EH (cell line): ENCODE data around the gene MADCAM1.

Experiments
- DNase-seq: peaks from one replicate; pipeline ENCODE4 v3.0.0-alpha.2; 2015; ENCODE audit warnings: low read depth

The MADCAM1 gene

DNA sequence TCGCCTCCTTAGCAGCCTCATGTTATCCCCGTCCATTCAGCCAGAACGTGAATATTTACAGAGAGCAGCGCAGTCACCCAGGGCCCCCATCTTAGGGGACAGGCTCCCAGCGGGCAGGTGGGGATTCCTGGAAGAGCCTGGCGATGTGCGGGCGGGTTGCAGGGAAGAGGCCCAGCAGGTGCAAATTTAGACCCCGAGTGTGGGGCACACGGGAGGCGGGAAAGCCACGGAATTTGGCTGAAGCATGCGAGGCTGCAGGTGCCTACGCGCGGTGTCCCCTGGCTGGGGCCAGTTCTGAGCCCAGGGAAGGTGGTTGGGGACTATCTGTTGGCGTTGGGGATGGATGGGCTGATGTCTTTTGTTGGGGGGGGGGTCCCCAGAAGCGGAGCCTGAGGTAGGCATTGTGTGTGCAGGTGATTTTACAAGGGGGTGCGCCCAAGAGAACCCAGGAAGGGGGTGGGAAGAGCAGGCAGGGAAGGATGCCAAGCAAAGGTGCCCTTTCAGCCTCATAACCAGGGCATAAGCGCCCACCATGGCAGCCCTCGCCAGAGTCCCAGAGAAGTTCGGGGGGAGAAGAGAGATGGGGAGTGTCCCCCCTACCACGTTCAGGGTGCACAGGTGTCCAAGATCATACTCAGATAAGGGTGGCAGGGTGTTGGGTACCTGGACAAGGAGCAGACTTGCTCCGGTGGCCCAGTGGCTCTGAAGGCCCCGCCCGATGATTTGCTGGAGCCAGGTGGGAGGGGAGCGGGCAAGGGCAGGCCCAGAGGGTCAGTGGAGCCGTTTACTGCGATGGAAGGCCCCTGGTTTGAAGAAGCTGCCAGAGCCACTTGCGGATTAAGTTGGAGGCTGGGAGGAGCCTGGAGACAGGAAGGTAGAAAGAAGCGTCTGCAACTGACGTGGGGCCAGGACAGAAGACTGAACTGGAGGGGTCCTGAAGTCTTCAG lies 12.2 kb downstream of the MADCAM1 start:
- DNase-seq: no peak

DNA sequence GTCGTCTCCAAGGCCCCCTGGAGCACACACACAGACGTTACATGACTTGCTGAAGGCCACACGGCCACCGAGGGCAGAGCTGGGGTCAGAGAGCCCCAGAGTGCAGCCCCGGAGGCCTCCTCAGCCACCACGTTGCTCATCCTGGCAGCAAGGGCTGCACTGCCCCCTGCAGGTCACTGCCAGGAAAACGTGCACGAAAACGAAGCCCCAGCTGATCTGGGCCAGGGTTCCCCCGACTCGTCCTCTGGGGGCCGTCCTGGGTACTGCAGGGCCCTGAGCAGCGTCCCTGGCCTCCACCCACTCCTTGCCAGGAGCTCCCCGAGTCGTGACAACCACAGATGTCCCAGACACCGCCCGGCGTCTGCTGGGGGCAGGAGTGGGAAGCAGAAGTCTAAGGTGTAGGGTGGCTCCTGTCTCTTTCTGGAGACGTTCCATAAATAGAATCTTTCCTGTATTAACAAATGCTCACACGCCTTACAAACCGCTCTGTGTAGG lies 14.4 kb downstream of the MADCAM1 start:
- peak; percentile 77 for DNase-seq

DNA sequence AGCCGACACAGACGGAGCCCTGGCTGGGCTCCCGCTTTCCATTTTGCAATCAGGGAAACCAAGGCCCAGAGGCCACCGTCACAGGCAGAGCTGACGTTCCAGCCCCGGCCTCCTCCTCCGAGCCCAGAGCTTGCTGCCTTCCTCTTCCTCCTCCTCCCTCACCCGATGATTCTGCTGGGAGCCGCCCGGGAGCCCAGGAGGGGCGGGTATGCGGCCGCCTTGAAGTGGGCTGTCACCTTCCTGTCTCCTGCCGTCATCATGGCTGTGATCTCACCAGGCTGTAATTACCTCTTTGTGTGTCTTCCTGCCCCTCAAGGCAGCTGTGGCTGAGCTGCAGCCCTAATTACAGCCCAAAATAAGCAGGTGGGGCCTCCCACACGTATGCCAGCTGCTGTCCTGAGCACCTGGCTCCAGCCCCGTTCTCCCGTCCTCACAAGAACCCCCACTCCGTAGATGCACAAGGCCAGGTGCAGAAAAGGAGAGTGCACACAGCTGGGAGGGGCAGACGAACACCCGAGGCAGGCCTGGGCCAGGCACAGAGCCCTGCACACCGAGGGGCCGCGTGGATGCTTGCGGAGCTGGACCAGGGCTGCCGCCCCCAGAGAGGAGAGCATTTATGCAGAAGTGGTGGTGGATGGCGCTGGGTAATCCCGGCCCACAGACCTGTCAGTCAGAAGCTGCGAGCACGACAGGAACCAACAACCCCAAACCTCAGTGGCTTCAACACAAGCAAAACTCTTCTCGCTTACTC lies 15.0 kb downstream of the MADCAM1 start:
- DNase-seq: peak; percentile 43

DNA sequence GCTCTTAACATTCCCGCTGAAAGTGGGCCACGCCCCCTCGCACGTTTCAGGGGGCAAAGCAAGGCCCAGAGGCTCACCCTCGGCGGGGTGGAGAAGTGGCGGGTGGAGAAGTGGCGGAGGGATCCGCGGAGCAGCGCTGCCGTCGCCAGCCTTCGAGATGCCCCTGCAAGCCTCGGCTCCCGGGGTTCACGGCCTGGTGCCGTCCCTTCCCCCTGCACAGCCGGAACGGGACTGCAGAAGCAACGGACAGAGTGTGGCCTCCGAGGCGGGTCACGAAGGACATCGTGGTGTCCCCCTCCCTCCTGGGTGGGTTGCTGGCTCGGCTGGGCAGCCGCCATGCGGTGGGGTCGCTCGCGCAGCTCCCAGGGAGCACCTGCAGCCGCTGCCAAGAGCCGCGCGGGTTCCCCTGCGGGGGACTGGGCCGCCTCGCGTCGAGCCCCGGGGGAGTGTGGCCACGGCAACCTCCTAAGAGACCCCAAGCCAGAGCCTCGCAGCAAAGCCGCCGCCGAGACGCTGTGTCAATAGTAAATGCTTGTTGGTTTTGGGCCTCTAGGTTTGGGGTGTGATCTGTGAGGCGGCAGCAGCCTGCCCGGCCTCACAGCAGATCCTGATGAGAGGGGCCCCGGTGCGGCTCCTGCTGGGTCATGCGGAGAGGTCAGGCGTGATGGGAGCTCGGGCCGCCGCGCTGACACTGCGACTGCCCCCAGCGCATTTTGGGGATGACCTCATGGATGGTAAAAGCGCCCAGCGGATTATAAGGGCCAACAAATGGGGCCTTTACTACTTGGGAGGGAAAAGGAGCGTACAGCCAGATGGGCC lies 16.5 kb downstream of the MADCAM1 start:
- DNase-seq: no peak

DNA sequence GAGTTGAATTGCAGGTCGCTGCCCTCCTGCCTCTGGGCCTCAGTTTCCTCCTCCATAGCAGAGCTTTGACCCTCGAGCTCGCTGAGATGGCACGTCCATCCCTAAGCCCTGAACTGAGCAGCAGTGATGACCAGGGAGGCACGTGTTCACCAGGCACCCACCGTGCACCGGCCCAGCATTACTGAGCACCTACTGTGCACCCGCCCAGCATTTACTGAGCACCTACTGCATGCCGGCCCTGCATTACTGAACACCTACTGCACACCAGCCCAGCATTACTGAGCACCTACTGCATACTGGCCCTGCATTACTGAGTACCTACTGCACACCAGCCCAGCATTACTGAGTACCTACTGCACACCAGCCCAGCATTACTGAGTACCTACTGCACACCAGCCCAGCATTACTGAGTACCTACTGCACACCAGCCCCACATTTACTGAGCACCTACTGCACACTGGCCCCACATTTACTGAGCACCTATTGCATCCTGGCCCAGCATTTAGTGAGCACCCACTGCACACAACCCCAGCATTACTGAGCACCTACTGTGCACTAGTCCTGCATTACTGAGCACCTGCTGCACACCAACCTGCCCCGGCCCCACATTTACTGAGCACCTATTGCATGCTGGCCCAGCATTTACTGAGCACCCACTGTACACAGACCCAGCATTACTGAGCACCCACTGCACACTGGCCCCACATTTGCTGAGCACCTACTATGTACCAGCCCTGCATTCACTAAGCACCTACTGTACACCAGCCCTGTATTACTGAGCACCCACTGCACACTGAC lies 17.3 kb downstream of the MADCAM1 start:
- DNase-seq: no peak

DNA sequence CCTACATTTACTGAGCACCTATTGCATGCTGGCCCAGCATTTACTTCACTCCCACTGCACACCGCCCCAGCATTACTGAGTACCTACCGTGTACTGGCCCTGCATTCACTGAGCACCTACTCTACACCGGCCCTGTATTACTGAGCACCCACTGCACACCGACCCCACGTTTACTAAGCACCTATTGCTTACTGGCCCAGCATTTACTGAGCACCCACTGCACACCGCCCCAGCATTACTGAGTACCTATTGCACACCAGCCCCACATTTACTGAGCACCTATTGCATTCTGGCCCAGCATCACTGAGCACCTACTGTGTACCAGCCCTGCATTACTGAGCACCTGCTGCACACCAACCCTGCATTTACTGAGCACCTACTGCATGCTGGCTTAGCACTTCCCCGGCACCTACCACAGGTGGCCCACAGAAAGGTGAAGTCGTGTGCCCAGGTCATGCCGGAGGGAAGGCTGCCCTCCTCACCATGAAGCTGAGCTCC lies 17.9 kb downstream of the MADCAM1 start:
- no peak for DNase-seq

DNA sequence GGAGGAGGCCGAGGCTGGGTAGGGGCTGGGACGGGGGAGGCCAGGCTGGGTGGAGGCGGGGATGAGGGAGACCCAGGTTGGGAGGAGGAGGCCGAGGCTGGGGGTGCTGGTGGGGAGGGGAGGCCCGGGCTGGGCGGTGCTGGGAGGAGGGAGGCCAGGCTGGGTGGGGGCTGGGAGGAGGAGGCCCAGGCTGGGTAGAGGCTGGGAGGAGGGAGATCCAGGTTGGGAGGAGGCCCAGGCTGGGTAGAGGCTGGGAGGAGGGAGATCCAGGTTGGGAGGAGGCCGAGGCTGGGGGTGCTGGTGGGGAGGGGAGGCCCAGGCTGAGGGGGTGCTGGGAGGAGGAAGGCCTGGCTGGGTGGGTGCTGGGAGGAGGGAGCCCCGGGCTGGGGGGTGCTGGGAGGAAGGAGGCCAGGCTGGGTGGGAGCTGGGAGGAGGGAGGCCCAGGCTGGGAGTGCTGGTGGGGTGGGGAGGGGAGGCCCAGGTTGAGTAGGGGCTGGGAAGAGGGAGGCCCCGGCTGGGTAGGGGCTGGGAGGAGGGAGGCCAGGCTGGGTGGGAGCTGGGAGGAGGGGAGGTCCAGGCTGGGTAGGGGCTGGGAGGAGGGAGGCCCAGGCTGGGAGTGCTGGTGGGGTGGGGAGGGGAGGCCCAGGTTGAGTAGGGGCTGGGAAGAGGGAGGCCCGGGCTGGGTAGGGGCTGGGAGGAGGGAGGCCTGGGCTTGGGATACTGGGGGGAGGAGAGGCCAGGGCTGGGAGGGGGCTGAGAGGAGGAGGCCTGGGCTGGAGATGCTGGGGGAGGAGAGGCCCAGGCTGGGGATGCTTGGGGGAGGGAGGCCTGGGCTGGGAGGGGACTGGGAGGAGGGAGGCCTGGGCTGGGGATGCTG lies 21.7 kb downstream of the MADCAM1 start:
- peak; percentile 30 for DNase-seq

DNA sequence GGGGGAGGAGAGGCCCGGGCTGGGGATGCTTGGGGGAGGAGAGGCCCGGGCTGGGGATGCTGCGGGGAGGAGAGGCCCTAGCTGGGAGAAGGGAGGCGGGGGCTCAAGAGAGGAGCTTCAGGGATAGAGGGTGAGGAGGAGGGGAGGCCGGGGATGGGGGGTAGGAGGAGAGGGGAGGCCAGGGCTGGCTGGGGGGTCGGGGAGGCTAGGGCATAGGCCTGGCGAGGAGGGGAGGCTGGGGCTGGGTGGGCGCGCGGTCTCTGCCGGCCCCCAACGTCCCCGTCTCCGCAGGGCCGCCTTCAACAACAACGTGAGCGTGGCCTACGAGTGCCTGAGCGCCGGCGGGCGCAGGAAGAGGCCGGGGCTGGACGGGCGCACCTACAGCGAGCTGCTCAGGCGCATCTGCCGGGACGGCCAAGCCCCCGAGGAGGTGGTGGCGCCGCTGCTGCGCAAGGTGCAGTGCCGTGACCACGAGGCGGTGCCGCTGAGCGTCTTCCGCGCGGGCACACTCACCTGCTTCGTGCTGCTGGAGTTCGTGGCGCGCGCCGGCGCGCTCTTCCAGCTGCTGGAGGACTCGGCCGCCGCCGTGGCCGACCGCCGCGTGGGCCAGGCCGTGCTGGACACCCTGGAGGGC lies 22.4 kb downstream of the MADCAM1 start:
- no peak for DNase-seq

DNA sequence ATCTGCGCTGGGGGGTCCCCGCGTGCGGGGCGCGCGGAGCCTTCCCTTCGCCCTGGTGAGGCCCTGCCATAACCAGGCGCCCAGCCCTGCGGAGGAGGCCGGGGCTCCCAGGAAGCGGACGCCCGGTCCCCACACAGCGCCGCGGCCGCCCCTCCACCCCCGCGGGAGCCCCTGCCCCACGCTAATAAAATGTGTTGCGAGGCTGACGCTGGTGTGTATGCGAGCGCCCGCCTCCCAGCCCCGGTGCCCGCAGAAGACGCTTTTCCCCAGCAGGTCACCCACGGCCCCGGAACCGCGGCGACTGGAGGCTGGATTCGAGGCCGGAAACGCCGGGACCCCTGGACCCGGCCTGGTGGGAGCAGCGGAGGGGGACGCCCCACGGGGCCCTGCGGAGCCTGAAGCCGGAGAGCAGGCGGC lies 23.2 kb downstream of the MADCAM1 start:
- no peak for DNase-seq

DNA sequence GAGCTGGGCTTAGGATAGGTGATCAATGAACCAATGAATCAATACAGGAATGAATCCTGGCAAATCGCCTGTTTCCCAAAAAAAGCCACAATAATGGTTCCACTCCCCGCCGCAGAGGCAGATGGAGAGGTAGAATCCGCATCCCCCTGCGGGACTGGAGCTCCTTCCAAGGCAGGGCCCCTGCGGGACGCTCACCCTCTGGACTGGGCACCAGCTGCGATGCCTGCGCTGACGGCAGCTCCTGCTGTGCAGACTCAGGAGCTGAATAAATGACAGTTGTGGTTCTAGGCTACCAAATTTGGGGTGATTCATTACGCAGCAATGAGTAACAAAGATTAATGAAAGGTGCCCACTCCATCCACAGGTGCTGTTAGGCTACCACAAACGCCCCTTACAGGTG lies 26.4 kb downstream of the MADCAM1 start:
- no peak for DNase-seq

DNA sequence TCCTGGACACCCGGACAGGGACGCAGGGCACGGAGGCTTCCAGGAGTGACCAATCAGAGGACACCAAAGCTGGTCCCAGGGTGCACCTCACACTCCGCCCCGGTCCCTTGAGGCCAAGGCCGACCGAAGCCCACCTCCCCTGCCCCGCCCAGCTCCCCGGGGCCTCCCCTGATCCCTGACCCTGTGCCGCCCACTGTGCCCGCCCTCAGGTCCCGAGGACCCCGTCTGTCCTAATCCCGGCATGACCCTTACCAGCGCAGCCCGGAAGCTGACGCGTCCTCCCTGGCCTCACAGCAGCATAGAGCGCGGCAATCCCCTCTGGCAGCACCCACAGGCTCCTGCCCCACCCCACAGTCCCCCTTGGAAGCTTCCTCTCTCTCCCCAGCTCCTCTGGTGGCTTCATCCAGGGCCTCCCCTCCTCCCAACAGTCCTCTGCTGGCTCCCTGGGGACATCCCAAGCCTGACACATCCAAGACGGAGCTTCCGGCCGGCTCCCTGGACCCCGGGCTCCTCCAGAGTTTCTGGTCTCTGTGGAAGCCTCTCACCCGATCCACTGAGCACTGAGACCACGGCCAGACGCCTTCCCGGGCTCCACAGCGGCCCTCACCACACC lies 27.9 kb downstream of the MADCAM1 start:
- DNase-seq: peak; percentile 30

DNA sequence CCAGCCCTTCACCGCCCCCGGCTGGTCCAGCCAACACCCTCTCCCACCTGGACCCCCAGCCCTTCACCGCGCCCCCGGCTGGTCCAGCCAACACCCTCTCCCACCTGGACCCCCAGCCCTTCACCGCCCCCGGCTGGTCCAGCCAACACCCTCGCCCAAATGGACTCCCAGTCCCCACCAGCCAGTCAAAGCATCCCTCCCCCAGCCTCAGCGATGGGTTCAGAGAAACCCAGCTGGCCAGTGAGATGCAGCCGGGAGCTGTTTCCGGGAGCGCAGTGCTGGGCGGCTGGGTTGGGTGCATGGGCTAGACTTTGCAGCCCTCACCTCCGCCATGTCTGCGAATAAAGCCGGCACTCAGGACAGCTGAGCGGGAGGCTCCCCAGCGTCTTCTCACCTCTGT lies 28.7 kb downstream of the MADCAM1 start:
- DNase-seq: no peak

DNA sequence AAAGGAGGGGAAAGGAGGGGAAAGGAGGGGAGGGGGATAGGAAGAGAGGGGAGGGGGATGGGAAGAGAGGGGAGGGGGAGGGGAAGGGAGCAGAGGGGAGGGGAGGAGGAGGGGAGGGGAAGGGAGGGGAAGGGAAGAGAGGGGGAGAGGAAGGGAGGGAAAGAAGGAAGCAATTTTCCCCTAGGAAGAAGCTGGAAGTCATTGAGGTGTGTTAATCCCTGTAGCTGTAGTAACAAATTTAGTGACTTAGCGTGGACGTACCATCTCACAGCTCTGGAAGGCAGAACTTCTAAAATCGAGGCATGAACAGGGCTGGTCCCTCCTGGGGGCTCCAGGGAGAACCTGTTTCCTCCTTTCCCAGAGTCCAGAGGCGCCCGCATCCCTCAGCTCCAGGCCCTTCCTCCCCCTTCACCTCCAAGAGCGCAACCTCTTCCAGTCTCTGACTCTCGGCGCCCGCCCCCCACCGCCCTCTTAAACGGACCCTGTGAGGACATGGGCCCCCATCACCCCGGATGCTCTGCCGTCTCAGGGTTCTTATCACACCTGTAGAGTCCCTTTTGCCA lies 29.7 kb downstream of the MADCAM1 start:
- no peak for DNase-seq

DNA sequence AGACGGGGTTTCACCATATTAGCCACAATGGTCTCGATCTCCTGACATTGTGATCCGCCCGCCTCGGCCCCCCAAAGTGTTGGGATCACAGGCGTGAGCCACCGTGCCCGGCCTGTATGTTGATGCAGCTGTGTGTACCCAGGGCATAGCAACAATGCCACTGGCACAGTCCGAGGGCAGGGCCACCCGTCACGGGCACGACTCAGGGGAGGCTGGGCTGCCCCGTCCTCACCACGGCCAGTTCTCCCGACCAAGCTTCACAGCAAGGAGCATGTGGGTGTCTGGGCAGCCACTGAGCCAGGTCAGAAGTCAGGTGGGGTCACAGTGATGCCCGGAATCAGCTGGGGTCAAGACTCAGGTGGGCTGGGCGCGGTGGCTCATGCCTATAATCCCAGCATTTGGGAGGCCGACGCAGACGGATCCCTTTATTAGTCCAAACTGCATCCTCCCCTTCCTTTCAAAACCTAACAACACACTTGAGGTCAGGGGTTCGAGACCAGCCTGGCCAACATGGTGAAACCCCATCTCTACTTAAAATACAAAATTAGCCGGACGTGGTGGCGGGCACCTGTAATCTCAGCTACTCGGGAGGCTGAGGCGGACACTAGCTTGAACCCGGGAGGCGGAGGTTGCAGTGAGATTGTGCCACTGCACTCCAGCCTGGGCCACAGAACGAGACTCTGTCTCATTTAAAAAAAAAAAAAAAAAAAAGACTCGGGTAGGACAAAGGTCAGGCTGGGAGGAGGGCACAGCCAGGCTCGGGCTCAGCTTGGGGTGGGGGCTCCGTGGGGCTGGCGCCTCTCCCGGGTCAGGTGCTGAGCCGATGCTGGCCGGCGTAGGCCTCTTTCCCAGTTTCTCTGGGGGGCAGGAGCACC lies 34.1 kb downstream of the MADCAM1 start:
- no peak for DNase-seq

DNA sequence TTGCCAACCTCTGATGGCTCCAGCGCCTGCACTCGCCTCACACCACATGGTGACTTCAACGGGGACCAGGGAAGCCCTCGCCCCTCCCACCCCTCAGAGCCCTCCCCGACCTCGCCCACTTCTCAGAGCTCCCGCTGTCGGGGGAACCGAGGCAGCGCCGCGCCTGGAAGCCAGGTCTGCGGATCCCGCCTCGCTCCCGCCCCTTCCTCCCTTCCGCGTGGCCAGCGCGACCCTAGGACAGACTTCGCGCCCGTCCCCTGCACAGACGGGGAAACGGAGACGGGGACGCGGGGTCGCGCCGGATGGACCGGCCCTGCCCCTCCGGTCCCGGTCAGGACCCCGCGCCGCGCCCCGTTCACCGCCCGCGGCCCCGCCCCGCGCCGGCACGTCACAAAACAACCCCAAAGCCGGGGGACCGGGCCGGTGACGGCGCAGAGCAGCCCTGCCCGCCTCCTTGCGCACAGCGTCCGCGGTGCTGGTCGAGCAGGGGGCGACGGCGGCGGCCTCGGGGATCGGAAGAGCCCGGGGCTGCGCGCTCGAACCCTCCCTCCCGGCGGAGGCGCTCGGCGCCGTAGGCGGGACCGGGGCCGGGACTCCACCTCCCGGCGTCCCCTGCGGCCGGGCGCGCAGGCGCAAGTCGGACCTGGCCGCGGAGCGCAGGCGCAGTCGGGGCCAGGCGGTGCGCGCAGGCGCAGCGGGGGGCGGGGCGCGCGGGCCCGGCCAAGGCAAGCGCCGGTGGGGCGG lies 34.9 kb downstream of the MADCAM1 start:
- DNase-seq: peak; percentile 82

DNA sequence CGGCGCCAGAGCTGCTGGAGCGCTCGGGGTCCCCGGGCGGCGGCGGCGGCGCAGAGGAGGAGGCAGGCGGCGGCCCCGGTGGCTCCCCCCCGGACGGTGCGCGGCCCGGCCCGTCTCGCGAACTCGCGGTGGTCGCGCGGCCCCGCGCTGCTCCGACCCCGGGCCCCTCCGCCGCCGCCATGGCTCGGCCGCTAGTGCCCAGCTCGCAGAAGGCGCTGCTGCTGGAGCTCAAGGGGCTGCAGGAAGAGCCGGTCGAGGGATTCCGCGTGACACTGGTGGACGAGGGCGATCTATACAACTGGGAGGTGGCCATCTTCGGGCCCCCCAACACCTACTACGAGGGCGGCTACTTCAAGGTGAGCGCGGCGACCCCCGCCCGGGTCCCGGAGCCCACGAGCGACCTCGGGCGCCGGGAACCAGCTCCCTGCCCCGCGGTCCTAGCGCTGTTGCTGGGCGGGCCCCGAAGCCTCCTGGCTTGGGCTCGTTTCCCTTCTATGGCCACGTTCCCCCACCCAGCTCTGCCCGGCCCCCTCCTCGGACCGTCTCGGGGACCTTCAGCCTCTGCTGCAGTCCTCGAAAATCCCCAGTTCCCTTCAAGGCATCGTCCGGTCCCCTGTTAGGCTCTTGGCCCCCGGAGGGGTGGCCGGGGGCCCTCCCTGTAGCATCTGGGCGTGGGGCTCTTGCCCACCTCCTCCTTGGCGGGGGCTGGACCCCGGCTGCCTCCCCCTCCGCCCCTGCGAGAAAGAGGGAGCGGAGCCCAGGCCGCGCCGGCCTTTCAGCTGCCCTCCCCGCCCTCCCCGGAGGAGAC lies 35.7 kb downstream of the MADCAM1 start, which contains the start of gene CDC34:
Gene CDC34, plus strand, starts transcription at position 8 of the 808 bp plus-strand sequence. Its CDS starts 172 bp downstream, at position 180.
- no peak for DNase-seq
